ENCODE data around the gene IGFBP1. TPM values are rescaled to one million over a fixed set of nuclear protein-coding genes. Genes with fewer than 3 reads are reported as not detected.

Gene IGFBP1
- total RNA-seq, 1 donor from 2014 or later = not detected

DNA sequence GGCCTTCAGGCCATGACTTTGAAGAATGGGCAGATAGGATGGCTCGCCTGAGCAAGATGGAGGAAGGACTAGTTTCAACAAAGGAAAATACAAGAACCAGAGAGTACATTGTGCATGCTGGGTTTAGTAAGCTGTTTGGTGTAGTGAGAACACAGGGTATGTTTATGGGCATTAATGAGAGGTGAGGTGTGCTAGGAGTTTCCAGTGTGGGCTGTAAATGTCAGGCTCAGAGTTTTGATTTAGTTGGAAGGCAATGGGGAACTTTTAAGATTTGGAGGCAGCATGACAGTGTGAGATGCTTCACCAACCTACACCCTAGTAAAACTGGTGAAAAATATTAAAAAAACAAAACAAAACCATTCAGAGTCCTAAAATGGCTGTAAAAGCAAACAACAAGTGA lies 13.3 kb downstream of the IGFBP1 start:
- no peak overlapping the region for H3K4me3 Mint-ChIP-seq
- intact Hi-C loops (cut with micrococcal nuclease) = no loop called here
- no peaks in the 10 kb centered on the region for H3K36me3 Mint-ChIP-seq (ENCODE audit: low read depth)
- no peaks in the 10 kb centered on the region for H3K4me1 Mint-ChIP-seq
- peaks cover 10% of the 10 kb centered on the region for H3K27me3 Mint-ChIP-seq
- no peak overlapping the region for H3K27ac Mint-ChIP-seq
- DNase-seq = no peak
- H3K9me3 Mint-ChIP-seq = no peaks in the 10 kb centered on the region

DNA sequence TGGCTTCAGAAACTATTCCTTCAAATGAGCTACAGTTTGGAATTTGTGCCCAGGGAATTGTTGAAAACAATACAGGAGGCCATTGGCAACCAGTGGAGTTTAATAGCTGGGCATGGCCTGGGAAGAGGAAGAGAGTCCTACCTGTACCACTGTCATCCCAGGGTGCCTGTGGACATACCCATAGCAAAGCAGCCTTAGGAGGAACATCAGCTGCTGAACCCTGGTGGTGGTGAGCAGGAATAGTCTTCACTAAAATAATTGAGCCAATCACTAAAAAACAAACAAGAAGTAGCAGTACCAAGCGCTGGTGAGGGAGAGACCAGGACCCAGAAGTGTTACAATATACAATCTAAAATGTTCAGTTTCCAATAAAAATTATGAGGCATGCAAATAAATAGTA lies 14.5 kb downstream of the IGFBP1 start:
- DNase-seq = peak; percentile 22
- intact Hi-C loops (cut with micrococcal nuclease) = no loop called here
- H3K36me3 Mint-ChIP-seq (ENCODE audit: low read depth) = no peaks in the 10 kb centered on the region
- no peaks in the 10 kb centered on the region for H3K9me3 Mint-ChIP-seq
- H3K27me3 Mint-ChIP-seq = peaks cover 10% of the 10 kb centered on the region
- H3K4me3 Mint-ChIP-seq = no peak overlapping the region
- no peak overlapping the region for H3K27ac Mint-ChIP-seq
- no peaks in the 10 kb centered on the region for H3K4me1 Mint-ChIP-seq

DNA sequence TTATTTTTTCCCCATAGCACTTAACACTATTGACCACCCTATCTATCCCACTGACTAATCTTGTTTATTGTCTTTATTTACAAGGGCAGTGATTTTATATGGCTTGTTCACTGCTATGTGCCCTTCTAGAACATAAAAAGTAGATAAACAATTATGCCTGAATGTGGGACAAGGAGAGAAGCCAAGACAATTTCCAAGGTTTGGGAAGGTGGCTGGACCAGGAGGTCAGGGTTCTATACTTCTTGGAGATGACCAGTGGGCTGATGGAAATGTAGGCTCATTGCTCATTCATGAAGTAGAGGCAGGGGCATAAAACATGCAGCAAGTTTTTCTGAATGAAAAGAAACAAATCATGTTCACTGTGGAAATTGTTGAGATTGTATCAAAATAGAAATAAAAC lies 21.3 kb downstream of the IGFBP1 start:
- no peaks in the 10 kb centered on the region for H3K36me3 Mint-ChIP-seq (ENCODE audit: low read depth)
- no peaks in the 10 kb centered on the region for H3K4me1 Mint-ChIP-seq
- peaks cover 6% of the 10 kb centered on the region for H3K27me3 Mint-ChIP-seq
- no peaks in the 10 kb centered on the region for H3K9me3 Mint-ChIP-seq
- no peak overlapping the region for H3K27ac Mint-ChIP-seq
- no peak overlapping the region for H3K4me3 Mint-ChIP-seq
- intact Hi-C loops (cut with micrococcal nuclease) = no loop called here
- no peak for DNase-seq

DNA sequence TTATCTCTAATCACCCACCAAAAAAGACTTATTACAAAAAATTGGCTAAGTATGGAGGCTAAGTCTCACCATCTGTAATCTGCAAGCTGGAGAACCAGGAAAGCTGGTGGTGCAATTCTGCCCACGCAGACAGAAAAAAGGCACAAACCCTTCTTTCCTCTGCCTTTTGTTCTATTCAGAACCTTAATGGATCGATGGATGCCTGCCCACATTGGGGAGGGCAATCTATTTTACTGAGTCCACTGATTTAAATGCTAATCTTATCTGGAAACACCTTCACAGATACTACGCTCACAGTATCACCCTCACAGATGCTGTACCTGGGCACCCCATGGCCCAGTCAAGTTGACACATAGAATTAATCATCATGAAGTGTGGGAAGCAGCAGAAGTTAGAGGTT lies 22.6 kb downstream of the IGFBP1 start:
- no peak for DNase-seq
- Mint-ChIP-seq H3K9me3 (no peaks in the 10 kb centered on the region), H3K27ac (no peak overlapping the region), H3K4me1 (no peaks in the 10 kb centered on the region), H3K36me3 (ENCODE audit: low read depth) (no peaks in the 10 kb centered on the region), H3K27me3 (peaks cover 6% of the 10 kb centered on the region), H3K4me3 (no peak overlapping the region)
- intact Hi-C loops (cut with micrococcal nuclease) = no loop called here

DNA sequence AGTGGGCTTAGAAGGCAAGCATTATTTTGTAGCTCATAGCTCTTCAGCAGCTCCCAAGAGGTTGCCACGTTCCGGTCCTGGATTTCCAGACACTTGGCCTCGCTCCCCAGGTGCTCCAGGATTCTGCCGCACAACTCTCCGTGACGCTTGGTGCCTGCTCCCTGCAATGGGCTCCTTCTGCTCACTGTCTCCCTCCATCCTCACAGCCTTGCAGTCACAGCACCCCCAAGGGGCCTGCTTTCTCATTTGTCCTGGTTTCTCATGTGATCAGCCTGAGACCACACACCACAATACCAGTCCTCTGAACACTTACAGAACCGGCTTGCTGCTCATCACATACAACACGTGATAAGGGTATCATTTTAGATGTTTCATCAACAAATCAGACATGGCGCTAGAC lies 23.0 kb downstream of the IGFBP1 start:
- H3K27ac Mint-ChIP-seq = no peak overlapping the region
- intact Hi-C loops (cut with micrococcal nuclease) = no loop called here
- DNase-seq = peak; percentile 43
- H3K36me3 Mint-ChIP-seq (ENCODE audit: low read depth) = no peaks in the 10 kb centered on the region
- H3K4me3 Mint-ChIP-seq = no peak overlapping the region
- H3K27me3 Mint-ChIP-seq = peaks cover 4% of the 10 kb centered on the region
- H3K4me1 Mint-ChIP-seq = no peaks in the 10 kb centered on the region
- H3K9me3 Mint-ChIP-seq = no peaks in the 10 kb centered on the region

DNA sequence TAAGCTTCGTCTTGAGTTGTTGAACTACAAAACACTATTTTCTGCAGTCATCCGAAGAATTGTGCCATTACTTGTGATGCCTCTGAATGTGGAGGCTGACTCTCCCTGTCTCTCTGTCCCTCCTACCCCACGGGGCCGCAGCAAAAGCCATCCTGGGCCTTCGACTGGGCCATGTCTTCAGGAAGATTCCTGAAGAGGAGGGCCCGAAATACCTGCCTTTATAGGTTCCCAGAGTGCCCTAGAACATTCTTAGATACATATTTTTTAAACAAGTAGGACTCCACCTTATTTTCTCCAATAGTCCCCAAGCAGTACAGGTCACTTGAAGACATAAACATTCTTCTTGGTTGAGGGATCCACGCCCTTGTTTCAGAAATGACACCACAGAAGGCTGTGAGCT lies 24.7 kb downstream of the IGFBP1 start:
- peak; percentile 43 for DNase-seq
- Mint-ChIP-seq H3K27me3 (peaks cover 5% of the 10 kb centered on the region), H3K4me3 (no peak overlapping the region), H3K36me3 (ENCODE audit: low read depth) (no peaks in the 10 kb centered on the region), H3K27ac (no peak overlapping the region), H3K9me3 (no peaks in the 10 kb centered on the region), H3K4me1 (no peaks in the 10 kb centered on the region)
- intact Hi-C loops (cut with micrococcal nuclease) = no loop called here

DNA sequence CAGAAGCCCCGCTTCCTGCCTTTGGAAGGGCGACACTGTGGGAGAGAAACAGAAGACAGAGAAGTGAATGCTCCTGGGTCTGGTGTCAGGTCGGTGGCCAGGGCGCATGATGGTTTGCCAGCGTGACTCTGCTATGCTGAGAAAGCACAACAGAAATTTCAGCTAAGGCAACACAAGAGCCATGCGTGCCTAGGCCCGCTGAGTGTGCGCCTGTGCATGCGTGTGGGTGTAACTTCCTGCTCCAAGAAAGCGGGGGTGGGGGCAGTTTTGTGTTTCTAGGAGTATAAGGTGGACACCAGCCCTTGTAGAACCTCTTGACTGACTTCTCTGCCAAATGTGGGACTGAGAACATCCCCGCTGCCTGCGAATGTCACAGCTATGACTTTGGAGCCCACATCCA lies 26.6 kb downstream of the IGFBP1 start:
- peaks cover 2% of the 10 kb centered on the region for H3K4me1 Mint-ChIP-seq
- H3K4me3 Mint-ChIP-seq = no peak overlapping the region
- H3K27ac Mint-ChIP-seq = no peak overlapping the region
- H3K27me3 Mint-ChIP-seq = peaks cover 21% of the 10 kb centered on the region
- no peaks in the 10 kb centered on the region for H3K9me3 Mint-ChIP-seq
- intact Hi-C loops (cut with micrococcal nuclease) = no loop called here
- H3K36me3 Mint-ChIP-seq (ENCODE audit: low read depth) = no peaks in the 10 kb centered on the region
- no peak for DNase-seq

DNA sequence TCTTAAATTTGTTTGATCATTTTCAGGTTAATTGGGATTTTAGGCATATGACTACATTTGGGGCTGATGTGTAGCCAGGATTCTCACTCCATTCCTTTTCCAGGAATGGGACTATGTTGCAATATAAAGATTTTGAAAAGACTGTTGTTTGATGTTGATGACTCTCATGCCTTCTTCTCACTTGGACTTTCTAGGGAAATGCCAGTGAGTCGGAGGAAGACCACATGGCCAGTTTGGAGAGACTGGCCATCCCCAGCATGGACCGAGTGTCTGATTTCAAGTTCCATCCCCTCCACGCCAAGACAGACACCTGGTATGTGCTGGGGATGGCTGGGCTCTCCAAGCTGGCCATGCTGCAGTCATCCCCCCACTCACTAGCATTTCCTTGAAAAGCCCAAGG lies 27.3 kb downstream of the IGFBP1 start:
- DNase-seq = no peak
- H3K27me3 Mint-ChIP-seq = peaks cover 25% of the 10 kb centered on the region
- H3K36me3 Mint-ChIP-seq (ENCODE audit: low read depth) = no peaks in the 10 kb centered on the region
- H3K4me1 Mint-ChIP-seq = peaks cover 6% of the 10 kb centered on the region
- no peaks in the 10 kb centered on the region for H3K9me3 Mint-ChIP-seq
- no peak overlapping the region for H3K4me3 Mint-ChIP-seq
- no peak overlapping the region for H3K27ac Mint-ChIP-seq
- intact Hi-C loops (cut with micrococcal nuclease) = loop anchor here (2.0 kb wide), 2 partner anchors 437 to 1173 kb away; no protein-coding TSS in a partner anchor

DNA sequence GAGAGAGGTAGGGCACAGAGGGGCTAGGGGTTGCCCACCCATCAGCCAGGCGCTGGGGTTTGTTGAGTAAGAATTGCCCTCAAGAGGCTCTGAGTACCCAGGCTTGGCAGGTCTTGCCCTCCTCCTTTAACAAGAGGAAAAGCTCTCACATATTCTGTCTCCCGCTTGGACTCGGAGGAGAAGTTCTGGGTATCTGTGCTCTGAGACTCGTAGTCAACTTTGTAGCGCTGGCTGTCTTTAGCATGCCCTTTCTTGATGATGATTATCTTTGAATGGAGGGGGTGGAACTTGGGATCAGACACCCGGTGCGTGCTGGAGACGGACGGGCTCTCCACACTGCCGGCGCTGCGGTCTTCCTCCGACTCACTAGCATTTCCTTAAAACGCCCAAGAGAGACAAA lies 28.8 kb downstream of the IGFBP1 start:
- Mint-ChIP-seq H3K36me3 (ENCODE audit: low read depth) (no peaks in the 10 kb centered on the region), H3K27me3 (peaks cover 32% of the 10 kb centered on the region), H3K9me3 (no peaks in the 10 kb centered on the region), H3K4me3 (no peak overlapping the region), H3K27ac (no peak overlapping the region), H3K4me1 (peaks cover 8% of the 10 kb centered on the region)
- peak; percentile 51 for DNase-seq
- intact Hi-C loops (cut with micrococcal nuclease) = loop anchor here (2.0 kb wide), 2 partner anchors 436 to 1172 kb away; no protein-coding TSS in a partner anchor

DNA sequence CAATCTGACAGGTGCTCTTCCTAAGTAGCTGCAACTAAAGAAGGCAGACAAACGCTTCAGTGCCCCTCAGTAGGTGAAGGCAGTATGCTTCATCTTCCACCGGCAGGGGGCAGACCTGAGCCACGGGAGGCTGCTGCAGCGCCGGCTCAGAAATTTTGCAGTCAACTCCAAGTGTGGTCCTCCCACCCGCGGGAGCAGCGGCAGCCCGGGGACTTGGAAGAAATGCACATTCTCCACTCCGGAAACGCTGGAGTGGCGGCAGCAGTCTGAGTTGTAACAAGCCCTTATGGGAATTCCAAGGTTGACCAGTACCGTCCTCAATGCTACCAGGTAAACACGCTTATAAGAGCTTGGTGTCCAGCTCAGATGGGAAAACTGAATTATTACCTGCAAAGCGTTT lies 29.4 kb downstream of the IGFBP1 start:
- Mint-ChIP-seq H3K4me1 (peaks cover 14% of the 10 kb centered on the region), H3K4me3 (no peak overlapping the region), H3K27ac (no peak overlapping the region), H3K9me3 (no peaks in the 10 kb centered on the region), H3K36me3 (ENCODE audit: low read depth) (no peaks in the 10 kb centered on the region), H3K27me3 (peaks cover 38% of the 10 kb centered on the region)
- DNase-seq = peak; percentile 93
- intact Hi-C loops (cut with micrococcal nuclease) = loop anchor here (2.0 kb wide), 2 partner anchors 435 to 1171 kb away; no protein-coding TSS in a partner anchor

DNA sequence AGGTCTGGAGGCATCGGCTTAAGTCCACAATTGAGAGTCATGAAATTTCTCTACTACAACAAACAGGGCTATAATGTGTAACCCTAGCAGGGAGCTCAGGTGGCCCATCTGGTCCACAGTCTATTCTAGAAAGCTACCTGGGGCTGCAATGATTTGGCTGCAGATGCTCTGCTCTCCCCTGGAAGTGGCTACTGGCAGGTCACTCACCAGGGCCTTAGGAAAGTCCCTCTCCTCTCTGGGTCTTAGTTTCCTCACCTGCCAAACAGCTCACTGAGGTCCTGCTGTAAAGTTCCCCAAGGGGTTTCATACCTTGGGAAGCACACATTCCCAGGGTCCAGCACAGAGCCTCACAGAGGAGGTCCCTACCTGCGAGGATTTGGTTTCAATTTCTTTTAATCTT lies 30.3 kb downstream of the IGFBP1 start:
- Mint-ChIP-seq H3K36me3 (ENCODE audit: low read depth) (no peaks in the 10 kb centered on the region), H3K27ac (no peak overlapping the region), H3K9me3 (no peaks in the 10 kb centered on the region), H3K4me3 (no peak overlapping the region), H3K4me1 (peaks cover 20% of the 10 kb centered on the region), H3K27me3 (peaks cover 43% of the 10 kb centered on the region)
- intact Hi-C loops (cut with micrococcal nuclease) = no loop called here
- peak; percentile 55 for DNase-seq

DNA sequence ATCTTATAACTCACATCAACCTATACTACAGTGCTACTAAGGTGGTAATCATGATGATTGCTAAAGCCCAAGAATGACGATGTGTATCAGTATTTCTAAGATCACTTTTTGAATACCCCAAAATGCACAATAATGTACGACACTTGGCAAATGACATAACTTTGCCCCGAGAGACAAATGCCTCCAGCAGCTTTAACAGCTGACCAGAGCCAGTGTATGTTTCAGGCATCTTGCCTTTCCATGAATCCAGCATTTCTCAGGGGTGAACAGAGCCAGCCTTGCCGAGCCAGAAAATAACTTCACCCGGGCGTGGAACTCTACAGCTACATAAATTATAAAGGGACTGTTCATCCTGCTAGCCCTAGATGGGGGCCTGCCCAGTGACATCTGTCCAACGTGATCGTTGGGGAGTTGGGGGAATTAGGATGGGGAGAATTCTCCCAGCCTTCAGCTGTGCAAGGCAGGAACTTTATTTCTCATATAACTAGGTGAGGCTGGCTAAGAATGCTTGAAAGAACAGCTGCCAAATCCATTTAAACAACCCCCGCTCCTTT lies 31.0 kb downstream of the IGFBP1 start:
- Mint-ChIP-seq H3K4me1 (peaks cover 20% of the 10 kb centered on the region), H3K36me3 (ENCODE audit: low read depth) (no peaks in the 10 kb centered on the region), H3K4me3 (no peak overlapping the region), H3K27ac (no peak overlapping the region), H3K9me3 (no peaks in the 10 kb centered on the region), H3K27me3 (peaks cover 45% of the 10 kb centered on the region)
- intact Hi-C loops (cut with micrococcal nuclease) = no loop called here
- DNase-seq = peak; percentile 50

DNA sequence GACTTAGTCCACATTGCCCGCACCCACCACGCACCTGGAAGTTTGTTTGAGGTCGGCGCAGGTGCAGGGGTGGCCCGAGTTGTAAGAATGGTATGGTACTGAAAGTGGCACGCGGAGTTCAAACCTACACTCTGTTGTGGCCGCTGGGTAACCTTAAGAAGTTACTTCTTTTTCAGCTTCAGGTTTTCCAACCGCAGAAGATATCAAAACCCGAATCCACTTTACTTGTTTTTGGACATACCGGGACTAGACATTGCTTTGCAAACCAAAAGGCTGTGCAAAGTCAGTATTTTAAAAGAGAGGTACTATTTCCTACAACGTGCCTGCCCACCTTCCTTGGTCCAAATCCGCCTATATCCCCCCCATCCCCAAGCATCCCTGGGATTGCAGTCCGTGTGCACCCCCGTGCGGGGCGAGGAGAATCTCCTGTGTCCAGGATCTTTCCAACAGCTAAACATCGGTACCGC lies 31.7 kb downstream of the IGFBP1 start:
- H3K4me3 Mint-ChIP-seq = peak overlapping the region; percentile 67
- peaks cover 20% of the 10 kb centered on the region for H3K4me1 Mint-ChIP-seq
- H3K9me3 Mint-ChIP-seq = no peaks in the 10 kb centered on the region
- H3K36me3 Mint-ChIP-seq (ENCODE audit: low read depth) = no peaks in the 10 kb centered on the region
- intact Hi-C loops (cut with micrococcal nuclease) = loop anchor here (10.0 kb wide), 1 partner anchor 1335 kb away; no protein-coding TSS in a partner anchor
- H3K27ac Mint-ChIP-seq = no peak overlapping the region
- peaks cover 51% of the 10 kb centered on the region for H3K27me3 Mint-ChIP-seq
- peak; percentile 52 for DNase-seq

DNA sequence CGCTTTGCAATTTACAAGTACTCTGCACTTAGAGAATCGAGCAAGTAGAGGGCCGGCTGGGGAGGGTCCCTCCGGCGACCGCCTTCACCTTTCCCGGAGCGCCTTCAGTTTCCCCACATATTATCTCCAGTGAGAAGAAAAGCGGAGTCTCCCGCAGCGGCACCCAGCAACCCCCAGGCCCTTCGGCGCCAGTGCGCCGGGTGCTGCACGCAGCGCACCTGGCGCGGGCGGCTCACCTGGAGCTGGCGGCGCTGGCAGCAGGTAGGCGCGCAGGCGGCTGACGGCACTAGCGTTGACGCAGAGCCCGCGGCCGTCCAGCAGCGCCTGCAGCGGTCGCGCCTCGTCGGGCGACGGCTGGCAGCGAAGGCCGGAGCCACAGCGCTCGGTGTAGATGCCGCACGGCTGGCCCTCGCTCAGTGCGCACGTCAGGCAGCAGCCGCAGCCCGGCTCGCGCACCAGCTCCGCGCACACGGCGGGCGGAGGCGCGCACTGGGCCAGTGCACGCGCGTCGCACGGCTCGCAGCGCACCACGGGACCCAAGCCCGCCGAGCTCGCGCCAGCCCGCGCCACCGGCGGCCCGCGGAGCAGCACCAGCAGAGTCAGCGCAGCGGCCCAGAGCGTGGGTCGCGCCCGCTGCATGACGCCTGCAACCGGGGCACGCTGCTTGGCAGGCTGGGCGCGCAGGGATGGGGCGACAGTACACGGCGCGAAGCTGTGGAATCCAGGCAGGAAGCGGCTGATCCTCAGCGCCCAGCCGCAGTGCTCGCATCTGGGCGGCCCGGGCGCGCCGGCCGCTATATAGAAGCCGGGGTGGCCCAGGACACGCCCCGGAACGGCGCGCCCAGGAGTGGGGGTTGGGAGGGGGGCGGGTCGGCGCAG lies 32.5 kb downstream of the IGFBP1 start, which contains the start of gene IGFBP3:
Gene IGFBP3 (minus strand): TSS at position 771 of the 879 bp plus-strand sequence. CDS start 132 bp downstream, at position 639.
- Mint-ChIP-seq H3K9me3 (no peaks in the 10 kb centered on the region), H3K27me3 (peaks cover 54% of the 10 kb centered on the region), H3K4me1 (peaks cover 20% of the 10 kb centered on the region), H3K36me3 (ENCODE audit: low read depth) (no peaks in the 10 kb centered on the region), H3K27ac (no peak within 1 kb of the TSS), H3K4me3 (peak within 1 kb of the TSS; percentile 67)
- intact Hi-C loops (cut with micrococcal nuclease) = loop anchor here (10.0 kb wide), 1 partner anchor 1334 kb away; no protein-coding TSS in a partner anchor
- peak; percentile 78 for DNase-seq
